Measurements from ENCODE around the gene PLOD3. TPM values are rescaled to one million over a fixed set of nuclear protein-coding genes. Genes with fewer than 3 reads are reported as not detected.

PLOD3 gene
- total RNA-seq, 1 donor from 2014 or later, result 161 TPM

GRCh38 chr7:101156277-101156676 is 61.1 kb downstream of the PLOD3 start:
- no peak for TF ChIP-seq EZH2 (IDR thresholded peaks at IDR 0.05; ENCODE audit: insufficient read depth, low read length)
- peak; percentile 11 for TF ChIP-seq CTCF (IDR thresholded peaks at IDR 0.05; ENCODE audit: insufficient read depth, low read depth, low read length)
- Mint-ChIP-seq H3K4me3 (ENCODE audit: unreplicated experiment) (peak overlapping the region; percentile 87), H3K27me3 (ENCODE audit: low read depth, unreplicated experiment) (no peaks in the 10 kb centered on the region), H3K9me3 (ENCODE audit: unreplicated experiment) (peaks cover 2% of the 10 kb centered on the region), H3K4me1 (ENCODE audit: low read depth, unreplicated experiment) (peaks cover 26% of the 10 kb centered on the region), H3K27ac (ENCODE audit: unreplicated experiment) (no peak overlapping the region), H3K36me3 (ENCODE audit: low read depth, unreplicated experiment) (peaks cover 8% of the 10 kb centered on the region)
- Histone ChIP-seq H3K4me1 (ENCODE audit: insufficient read depth, low read length) (peaks cover 18% of the 10 kb centered on the region), H2AFZ (ENCODE audit: low read depth, low read length) (no peak overlapping the region), H3K27ac (ENCODE audit: low read depth, low read length) (no peak overlapping the region), H3K79me2 (ENCODE audit: insufficient read depth, low read length) (peaks cover 23% of the 10 kb centered on the region), H3K27me3 (ENCODE audit: insufficient read depth, low read length) (no peaks in the 10 kb centered on the region), H3K4me2 (ENCODE audit: low read length) (peak overlapping the region; percentile 3), H3K4me3 (ENCODE audit: insufficient read depth, low read depth, low read length) (no peak overlapping the region), H3K9me3 (ENCODE audit: insufficient read depth, low read depth, low read length) (no peaks in the 10 kb centered on the region), H3K9ac (ENCODE audit: low read length) (no peak overlapping the region), H4K20me1 (ENCODE audit: insufficient read depth, low read length) (peaks cover 39% of the 10 kb centered on the region), H3K36me3 (ENCODE audit: insufficient read depth, low read length) (peaks cover 10% of the 10 kb centered on the region)
- no peak for DNase-seq (ENCODE audit: low read depth)
- no peak for FAIRE-seq

Small RNA genes lying within 50 kb of the gene (microRNA-seq; reads per million reads assigned to microRNA genes)
- gene MIR4653, result not detected

Other genes starting within 250 kb of the PLOD3 start
- gene MUC12, start 248.0 kb downstream of the PLOD3 start, total RNA-seq, result 2.5 and 2.8 TPM in 2 replicates
- gene MUC17, start 197.5 kb downstream of the PLOD3 start, total RNA-seq, result not detected in 2 replicates
- 24.2 and 24.4 TPM in 2 replicates for gene TRIM56, start 132.1 kb downstream of the PLOD3 start, total RNA-seq
- gene SERPINE1, start 90.5 kb downstream of the PLOD3 start, total RNA-seq, result 1,303 and 1,496 TPM in 2 replicates
- 172 and 181 TPM in 2 replicates for gene AP1S1, start 63.1 kb downstream of the PLOD3 start, total RNA-seq
- 40.5 and 51.8 TPM in 2 replicates for gene VGF, start 52.0 kb downstream of the PLOD3 start, total RNA-seq
- 0.16 TPM in 1 of 2 replicates, not detected in the other for gene NAT16, start 37.3 kb downstream of the PLOD3 start, total RNA-seq
- gene MOGAT3, start 16.5 kb downstream of the PLOD3 start, total RNA-seq, result not detected in 2 replicates
- gene ZNHIT1, start 584 bp upstream of the PLOD3 start, total RNA-seq, result 107 and 115 TPM in 2 replicates
- gene CLDN15, start 20.2 kb upstream of the PLOD3 start, total RNA-seq, result 8.7 and 10.0 TPM in 2 replicates
- 134 and 140 TPM in 2 replicates for gene FIS1, start 27.5 kb upstream of the PLOD3 start, total RNA-seq
- gene IFT22, start 104.2 kb upstream of the PLOD3 start, total RNA-seq, result 20.9 and 23.5 TPM in 2 replicates
- gene COL26A1, start 145.3 kb upstream of the PLOD3 start, total RNA-seq, result 6.8 and 7.1 TPM in 2 replicates